A673 (cell line): ENCODE measurements around the gene ADGRD1.

Experiments used
- EZH2 ChIP-seq: fragments of 200-600 bp; sonication (generic); IDR thresholded peaks from 2 replicates; pipeline ENCODE4 v1.6.1; 2017; ENCODE audit warnings: borderline replicate concordance, low read depth, mild to moderate bottlenecking, mixed read lengths, antibody characterized with exemption, low read length; ENCODE audit not compliant: poor library complexity, severe bottlenecking
- TF ChIP-seq, protein P1 (sequence below): fragments of 300-800, 200-600 bp; sonication (generic); conservative IDR thresholded peaks from 2 replicates; pipeline ENCODE4 v1.5.1; 2017; ENCODE audit warnings: low read depth, mild to moderate bottlenecking, antibody characterized with exemption, low read length, moderate library complexity, mixed read lengths

DNA sequence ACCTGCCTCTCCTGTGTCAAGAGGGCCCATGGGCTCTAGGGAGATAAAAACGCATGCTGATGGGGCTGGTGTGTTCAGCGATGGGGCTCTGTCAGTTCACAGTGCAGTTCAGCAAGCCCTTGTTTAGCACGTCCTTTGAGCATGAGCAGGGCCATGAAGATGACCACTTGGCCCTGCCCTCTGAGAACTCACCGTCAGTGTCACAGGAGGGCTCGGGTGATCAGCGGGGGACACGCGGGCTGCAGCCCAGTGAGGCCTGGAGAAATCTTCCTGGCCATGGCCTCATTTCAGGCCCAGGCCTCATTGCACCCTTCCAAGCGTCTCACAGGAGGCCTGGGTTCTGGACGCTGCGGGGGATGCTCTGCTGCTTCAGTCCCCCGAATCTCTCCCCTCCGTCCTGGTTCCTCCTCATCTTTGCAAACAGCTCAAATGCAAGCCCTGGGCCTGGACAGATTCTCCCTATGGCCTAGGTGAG, 181.6 kb downstream of the ADGRD1 start:
- TF ChIP-seq, protein P1, sequence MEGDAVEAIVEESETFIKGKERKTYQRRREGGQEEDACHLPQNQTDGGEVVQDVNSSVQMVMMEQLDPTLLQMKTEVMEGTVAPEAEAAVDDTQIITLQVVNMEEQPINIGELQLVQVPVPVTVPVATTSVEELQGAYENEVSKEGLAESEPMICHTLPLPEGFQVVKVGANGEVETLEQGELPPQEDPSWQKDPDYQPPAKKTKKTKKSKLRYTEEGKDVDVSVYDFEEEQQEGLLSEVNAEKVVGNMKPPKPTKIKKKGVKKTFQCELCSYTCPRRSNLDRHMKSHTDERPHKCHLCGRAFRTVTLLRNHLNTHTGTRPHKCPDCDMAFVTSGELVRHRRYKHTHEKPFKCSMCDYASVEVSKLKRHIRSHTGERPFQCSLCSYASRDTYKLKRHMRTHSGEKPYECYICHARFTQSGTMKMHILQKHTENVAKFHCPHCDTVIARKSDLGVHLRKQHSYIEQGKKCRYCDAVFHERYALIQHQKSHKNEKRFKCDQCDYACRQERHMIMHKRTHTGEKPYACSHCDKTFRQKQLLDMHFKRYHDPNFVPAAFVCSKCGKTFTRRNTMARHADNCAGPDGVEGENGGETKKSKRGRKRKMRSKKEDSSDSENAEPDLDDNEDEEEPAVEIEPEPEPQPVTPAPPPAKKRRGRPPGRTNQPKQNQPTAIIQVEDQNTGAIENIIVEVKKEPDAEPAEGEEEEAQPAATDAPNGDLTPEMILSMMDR: no peak
- TF ChIP-seq EZH2: no peak
